H9 (cell line): ENCODE data around the gene PDE8A. TPM values are rescaled to one million over a fixed set of nuclear protein-coding genes. Genes with fewer than 3 reads are reported as not detected.

Experiments
- DNase-seq: peaks from one replicate; pipeline ENCODE4 v3.0.0-alpha.2; 2017
- H2AFZ ChIP-seq: one replicate; pipeline ENCODE4 v1.6.1; 2013; ENCODE audit warnings: mild to moderate bottlenecking, low read length, control low read depth, moderate library complexity
- H2AK5ac ChIP-seq: 2 replicates; pipeline ENCODE4 v1.6.1; 2013; ENCODE audit warnings: low read length, control low read depth, mixed read lengths; ENCODE audit not compliant: insufficient read length
- H2BK120ac ChIP-seq: one replicate; pipeline ENCODE4 v1.6.1; 2013; ENCODE audit warnings: low read depth, mild to moderate bottlenecking, low read length, control low read depth, inconsistent platforms; ENCODE audit not compliant: poor library complexity, severe bottlenecking
- H2BK12ac ChIP-seq: 2 replicates; pipeline ENCODE4 v1.6.1; 2013; ENCODE audit warnings: low read length, control low read depth, mixed read lengths, low read depth; ENCODE audit not compliant: insufficient read length
- H2BK15ac ChIP-seq: 2 replicates; pipeline ENCODE4 v1.6.1; 2013; ENCODE audit warnings: low read depth, low read length, control low read depth
- H2BK20ac ChIP-seq: one replicate; pipeline ENCODE4 v1.6.1; 2013; ENCODE audit warnings: low read depth, mild to moderate bottlenecking, low read length, control low read depth, inconsistent platforms; ENCODE audit not compliant: poor library complexity, severe bottlenecking
- H2BK5ac ChIP-seq: 2 replicates; pipeline ENCODE4 v1.6.1; 2013; ENCODE audit warnings: low read length, control low read depth, mixed read lengths; ENCODE audit not compliant: insufficient read length
- H3K14ac ChIP-seq: 2 replicates; pipeline ENCODE4 v1.6.1; 2013; ENCODE audit warnings: low read length, control low read depth; ENCODE audit not compliant: insufficient read depth
- H3K18ac ChIP-seq: 2 replicates; pipeline ENCODE4 v1.6.1; 2013; ENCODE audit warnings: low read depth, mild to moderate bottlenecking, mixed read lengths, low read length, control low read depth; ENCODE audit not compliant: insufficient read length
- H3K23ac ChIP-seq: 2 replicates; pipeline ENCODE4 v1.6.1; 2013; ENCODE audit warnings: low read length, control low read depth, mixed read lengths, low read depth; ENCODE audit not compliant: insufficient read length
- H3K23me2 ChIP-seq: 2 replicates; pipeline ENCODE4 v1.6.1; 2013; ENCODE audit warnings: low read depth, mild to moderate bottlenecking, mixed read lengths, low read length, control low read depth; ENCODE audit not compliant: insufficient read length, poor library complexity, severe bottlenecking
- H3K27ac ChIP-seq: 2 replicates; pipeline ENCODE4 v1.5.1; 2013; ENCODE audit warnings: low read length, control low read depth, mixed read lengths, low read depth; ENCODE audit not compliant: insufficient read length
- H3K27me3 ChIP-seq: 2 replicates; pipeline ENCODE4 v1.6.1; 2013; ENCODE audit warnings: low read length, control low read depth, inconsistent platforms; ENCODE audit not compliant: insufficient read depth
- H3K4ac ChIP-seq: 2 replicates; pipeline ENCODE4 v1.6.1; 2013; ENCODE audit warnings: low read depth, mild to moderate bottlenecking, control low read depth, inconsistent platforms, low read length, moderate library complexity
- H3K4me1 ChIP-seq: 2 replicates; pipeline ENCODE4 v1.6.1; 2013; ENCODE audit warnings: low read length, control low read depth, inconsistent platforms; ENCODE audit not compliant: insufficient read depth
- H3K4me2 ChIP-seq: 2 replicates; pipeline ENCODE4 v1.6.1; 2013; ENCODE audit warnings: low read length, control low read depth, mixed read lengths; ENCODE audit not compliant: insufficient read length, insufficient read depth
- H3K56ac ChIP-seq: 2 replicates; pipeline ENCODE4 v1.6.1; 2013; ENCODE audit warnings: low read depth, mild to moderate bottlenecking, mixed read lengths, low read length, control low read depth; ENCODE audit not compliant: insufficient read length
- H3K79me1 ChIP-seq: 2 replicates; pipeline ENCODE4 v1.6.1; 2013; ENCODE audit warnings: low read depth, mild to moderate bottlenecking, moderate library complexity, low read length, control low read depth, inconsistent platforms; ENCODE audit not compliant: insufficient read depth, poor library complexity, severe bottlenecking
- H3K79me2 ChIP-seq: 2 replicates; pipeline ENCODE4 v1.6.1; 2013; ENCODE audit warnings: low read length, control low read depth, inconsistent platforms; ENCODE audit not compliant: insufficient read depth
- H3K9ac ChIP-seq: 2 replicates; pipeline ENCODE4 v1.6.1; 2013; ENCODE audit warnings: low read length, control low read depth, mixed read lengths; ENCODE audit not compliant: insufficient read length; ENCODE audit errors: extremely low read depth
- H3K9me3 ChIP-seq: one replicate; pipeline ENCODE4 v1.6.1; 2013; ENCODE audit warnings: low read depth, low read length, inconsistent platforms; ENCODE audit not compliant: control insufficient read depth
- H3T11ph ChIP-seq: one replicate; pipeline ENCODE4 v1.6.1; 2013; ENCODE audit warnings: mild to moderate bottlenecking, low read length, control low read depth, inconsistent platforms
- H4K20me1 ChIP-seq: one replicate; pipeline ENCODE4 v1.6.1; 2013; ENCODE audit not compliant: control insufficient read depth, insufficient read length, insufficient read depth
- H4K5ac ChIP-seq: 2 replicates; pipeline ENCODE4 v1.6.1; 2013; ENCODE audit warnings: low read depth, mild to moderate bottlenecking, mixed read lengths, low read length, control low read depth; ENCODE audit not compliant: insufficient read length
- H4K8ac ChIP-seq: replicated peaks from 2 replicates; pipeline ENCODE4 v1.6.1; 2013; ENCODE audit warnings: low read length, control low read depth, mixed read lengths, low read depth; ENCODE audit not compliant: insufficient read length
- H4K91ac ChIP-seq: 2 replicates; pipeline ENCODE4 v1.6.1; 2013; ENCODE audit warnings: low read depth, mild to moderate bottlenecking, moderate library complexity, mixed read lengths, low read length, control low read depth; ENCODE audit not compliant: insufficient read length
- H3K27ac Mint-ChIP-seq, 3 experiments: 2 replicates in 2 of 3; 3 replicates in 1 of 3; pipeline ENCODE4 v1.8.0; 2020 to 2021; ENCODE audit warnings: mixed read lengths in 3 of 3, mild to moderate bottlenecking in 1 of 3, moderate library complexity in 1 of 3
- H3K27me3 Mint-ChIP-seq: 2 replicates; pipeline ENCODE4 v1.8.0; 2021; ENCODE audit warnings: low read depth, mild to moderate bottlenecking, moderate library complexity, mixed read lengths
- H3K36me3 Mint-ChIP-seq, 3 experiments: 2 replicates in 2 of 3; 3 replicates in 1 of 3; pipeline ENCODE4 v1.8.0; 2020 to 2021; ENCODE audit warnings: low read depth in 3 of 3, mixed read lengths in 3 of 3; ENCODE audit not compliant: insufficient read depth in 1 of 3
- H3K4me1 Mint-ChIP-seq, 2 experiments: 2 replicates each; pipeline ENCODE4 v1.8.0; 2020; ENCODE audit warnings: mixed read lengths in 2 of 2
- H3K4me3 Mint-ChIP-seq, 2 experiments: 2 replicates in 1 of 2; 3 replicates in 1 of 2; pipeline ENCODE4 v1.8.0; 2020 to 2021; ENCODE audit warnings: mild to moderate bottlenecking in 2 of 2, mixed read lengths in 2 of 2, moderate library complexity in 1 of 2
- H3K9me3 Mint-ChIP-seq, 2 experiments: 2 replicates in 1 of 2; 3 replicates in 1 of 2; pipeline ENCODE4 v1.8.0; 2020; ENCODE audit warnings: mild to moderate bottlenecking in 2 of 2, mixed read lengths in 2 of 2, moderate library complexity in 1 of 2
- CTCF ChIP-seq: fragments of 200-600 bp; sonication (generic); conservative IDR thresholded peaks from 3 replicates; pipeline ENCODE4 v1.8.0; 2021; ENCODE audit warnings: antibody characterized with exemption, mild to moderate bottlenecking
- total RNA-seq: library from RNA; stranded (reverse); gene quantifications from 2 replicates; pipeline ENCODE4 v1.2.1, GENCODE V29; 2021

PDE8A gene
- total RNA-seq, 1 experiment from 2014 or later = 9.3 TPM

GRCh38 chr15:85027033-85027380 is 45.4 kb downstream of the PDE8A start:
- Histone ChIP-seq H2BK20ac (no peak overlapping the region), H3K56ac (no peak overlapping the region), H4K5ac (no peak overlapping the region), H3K4me2 (no peak overlapping the region), H3K23ac (no peak overlapping the region), H3K9me3 (no peaks in the 10 kb centered on the region), H2AFZ (no peak overlapping the region), H3K4me1 (peaks cover 6% of the 10 kb centered on the region), H2BK15ac (no peak overlapping the region), H3K9ac (no peak overlapping the region), H2BK120ac (no peak overlapping the region), H4K8ac (no peak overlapping the region), H3K23me2 (no peaks in the 10 kb centered on the region), H3K27ac (no peak overlapping the region), H2BK5ac (no peak overlapping the region), H3K14ac (no peak overlapping the region), H3K79me2 (no peaks in the 10 kb centered on the region; the same call in 1 of the 2 replicates), H3K4ac (no peak overlapping the region), H4K91ac (no peak overlapping the region), H3K18ac (no peak overlapping the region), H2AK5ac (no peak overlapping the region), H3K27me3 (no peaks in the 10 kb centered on the region), H2BK12ac (no peak overlapping the region), H4K20me1 (no peaks in the 10 kb centered on the region), H3K79me1 (peaks cover 3% of the 10 kb centered on the region), H3T11ph (no peak overlapping the region)
- Mint-ChIP-seq H3K27ac (no peak overlapping the region), H3K36me3 (no peaks in the 10 kb centered on the region), H3K4me3 (no peak overlapping the region), H3K4me1 (peaks cover 29 to 46% of the 10 kb centered on the region in 2 experiments), H3K27me3 (no peaks in the 10 kb centered on the region), H3K9me3 (no peaks in the 10 kb centered on the region)
- no peak for DNase-seq
- TF ChIP-seq CTCF = no peak
